Stimulated activated CD8-positive, alpha-beta memory T cell treated with anti-CD3 and anti-CD28 coated beads, Interleukin-4, amount 100 ng/mL, for 1 hour (primary cell): ENCODE data around the gene FAM187B.
"Not testable (repeated sequence)": the region's sequence is repeated elsewhere in the genome, so short reads cannot be mapped to it uniquely, and the experiment has no call there.

Source experiments
- DNase-seq, 2 donors: peaks; one replicate each; pipeline ENCODE4 v3.0.0-alpha.2; 2020; ENCODE audit warnings: low read depth in 2 of 2, low spot score in 1 of 2

The FAM187B gene

GRCh38 chr19:35262101-35262761 lies 33.7 kb upstream of the FAM187B start:
- DNase-seq, result no peak

GRCh38 chr19:35261356-35262100 lies 33.0 kb upstream of the FAM187B start:
- DNase-seq, result no peak

GRCh38 chr19:35260694-35261304 lies 32.3 kb upstream of the FAM187B start:
- DNase-seq, result no peak

GRCh38 chr19:35257113-35257461 lies 28.5 kb upstream of the FAM187B start:
- DNase-seq, result no peak

- DNase-seq, result no peak
Measured at GRCh38 chr19:35256566-35256965, 28.0 kb upstream of the FAM187B start.

- DNase-seq, result no peak
Measured at GRCh38 chr19:35254341-35255297, 26.1 kb upstream of the FAM187B start.

GRCh38 chr19:35253316-35254286 lies 25.1 kb upstream of the FAM187B start:
- no peak for DNase-seq

GRCh38 chr19:35251456-35251855 lies 22.9 kb upstream of the FAM187B start:
- DNase-seq, result no peak

- DNase-seq, result no peak
Measured at GRCh38 chr19:35249848-35250711, 21.5 kb upstream of the FAM187B start.

GRCh38 chr19:35249146-35249847 lies 20.8 kb upstream of the FAM187B start:
- DNase-seq, result no peak

- peak in 1 of 2 donors; percentile 62 for DNase-seq
Measured at GRCh38 chr19:35248310-35249145, 20.0 kb upstream of the FAM187B start, which contains the start of gene LSR. TSS of gene LSR (plus strand) at chr19:35249002. CDS start at chr19:35249023, 21 bp downstream.

- DNase-seq, result peak in 1 of 2 donors; percentile 30
Measured at GRCh38 chr19:35247526-35248309, 19.2 kb upstream of the FAM187B start.

GRCh38 chr19:35246466-35247092 lies 18.0 kb upstream of the FAM187B start:
- no peak for DNase-seq

GRCh38 chr19:35241417-35241816 lies 12.9 kb upstream of the FAM187B start:
- DNase-seq, result no peak

- DNase-seq, result no peak
Measured at GRCh38 chr19:35240327-35240726, 11.8 kb upstream of the FAM187B start.

GRCh38 chr19:35239597-35239996 lies 11.1 kb upstream of the FAM187B start:
- DNase-seq, result not testable (repeated sequence)
